Endothelial cell of umbilical vein (primary cell): ENCODE measurements around the gene ADD2. TPM values are rescaled to one million over a fixed set of nuclear protein-coding genes. Genes with fewer than 3 reads are reported as not detected.

ENCODE experiments used
- BruUV-seq: library from RNA; stranded (reverse); fragments of 400-500 nt; replicated peaks from 2 replicates; lab custom pipeline; 2021; lab: Mats Ljungman, UMichigan
- CTCF ChIA-PET: fragments of 300-600, 350-600 bp; sonication (Branson Sonifier 250); formaldehyde crosslinking; loops from one replicate; lab custom pipeline; 2021; ENCODE audit warnings: antibody characterized with exemption, inconsistent platforms; lab: Charles Lee
- POLR2A ChIA-PET: fragments of 300-600, 350-600 bp; sonication (Branson Sonifier 250); formaldehyde crosslinking; loops from one replicate; lab custom pipeline; 2021; ENCODE audit warnings: antibody characterized with exemption, inconsistent platforms; lab: Charles Lee
- DNase-seq: peaks from one replicate; pipeline ENCODE4 v3.0.0-alpha.2; 2011; ENCODE audit warnings: low read depth, low spot score
- FAIRE-seq: peaks from 2 replicates; lab custom pipeline; 2011; peaks lifted over from hg19 to GRCh38; lab: Jason Lieb, UNC
- H2AFZ ChIP-seq: 2 replicates; pipeline ENCODE4 v1.6.0; 2012; ENCODE audit warnings: low read depth, low read length, control low read depth, inconsistent platforms
- H3K27ac ChIP-seq: 2 replicates; pipeline ENCODE4 v1.5.1; 2011; ENCODE audit warnings: low read depth, mild to moderate bottlenecking, control low read depth, low read length, moderate library complexity; ENCODE audit not compliant: insufficient read depth
- H3K27me3 ChIP-seq, 2 experiments: 2 replicates each; pipeline versions ENCODE4 v1.6.0 to v1.6.1; 2011; ENCODE audit warnings: low read length in 2 of 2, mixed read lengths in 1 of 2; ENCODE audit not compliant: control insufficient read depth in 2 of 2, insufficient read depth in 2 of 2
- H3K36me3 ChIP-seq, 2 experiments: 2 replicates in 1 of 2; 3 replicates in 1 of 2; pipeline ENCODE4 v1.5.1; 2011; ENCODE audit warnings: low read length in 2 of 2, mild to moderate bottlenecking in 1 of 2, moderate library complexity in 1 of 2; ENCODE audit not compliant: control insufficient read depth in 2 of 2, insufficient read depth in 2 of 2; ENCODE audit errors: extremely low read depth in 1 of 2
- H3K4me1 ChIP-seq: 3 replicates; pipeline ENCODE4 v1.5.1; 2011; ENCODE audit warnings: mild to moderate bottlenecking, low read length; ENCODE audit not compliant: control insufficient read depth, insufficient read depth; ENCODE audit errors: extremely low read depth
- H3K4me2 ChIP-seq: 2 replicates; pipeline ENCODE4 v1.6.1; 2011; ENCODE audit warnings: low read length, control low read depth, mixed read lengths; ENCODE audit not compliant: insufficient read depth
- H3K4me3 ChIP-seq, 3 experiments: fragments of 200-600 bp in 1 of 3; sonication (generic), shearing (Covaris generic) in 1 of 3; replicated peaks in 1 of 3; 2 replicates each; pipeline ENCODE4 v1.5.1; 2011 to 2016; ENCODE audit warnings: control low read depth in 3 of 3, low read length in 3 of 3, mild to moderate bottlenecking in 2 of 3, inconsistent platforms in 1 of 3, low read depth in 1 of 3, moderate library complexity in 1 of 3; ENCODE audit not compliant: insufficient read depth in 1 of 3
- H3K79me2 ChIP-seq: 2 replicates; pipeline ENCODE4 v1.6.0; 2012; ENCODE audit warnings: low read length, inconsistent platforms; ENCODE audit not compliant: control insufficient read depth, insufficient read depth
- H3K9ac ChIP-seq: replicated peaks from 2 replicates; pipeline ENCODE3; 2011; ENCODE audit warnings: low read length, control low read depth; ENCODE audit not compliant: insufficient read depth; ENCODE audit errors: extremely low read depth
- H3K9me1 ChIP-seq: replicated peaks from 3 replicates; pipeline ENCODE4 v1.6.0; 2011; ENCODE audit warnings: mild to moderate bottlenecking, low read length; ENCODE audit not compliant: control insufficient read depth, insufficient read depth; ENCODE audit errors: extremely low read depth
- H3K9me3 ChIP-seq: replicated peaks from 2 replicates; pipeline ENCODE4 v1.5.1; 2012; ENCODE audit warnings: low read length, inconsistent platforms; ENCODE audit not compliant: control insufficient read depth, insufficient read depth
- H4K20me1 ChIP-seq: replicated peaks from 2 replicates; pipeline ENCODE3; 2011; ENCODE audit warnings: mild to moderate bottlenecking, low read length; ENCODE audit not compliant: control insufficient read depth, insufficient read depth; ENCODE audit errors: extremely low read depth
- CTCF ChIP-seq, 2 donors: IDR thresholded peaks; 1 replicate in 1 of 2; 2 replicates in 1 of 2; pipeline ENCODE4 v1.5.1; 2011; ENCODE audit warnings: low read length in 2 of 2, mild to moderate bottlenecking in 2 of 2, moderate library complexity in 2 of 2, control low read depth in 1 of 2, inconsistent platforms in 1 of 2, low read depth in 1 of 2; ENCODE audit not compliant: insufficient read depth in 1 of 2; ENCODE audit errors: extremely low read depth in 1 of 2
- EZH2 ChIP-seq: IDR thresholded peaks from 2 replicates; pipeline ENCODE4 v1.6.1; 2012; ENCODE audit warnings: borderline replicate concordance, low read depth, mild to moderate bottlenecking, moderate library complexity, low read length, inconsistent platforms; ENCODE audit not compliant: severe bottlenecking
- FOS ChIP-seq: IDR thresholded peaks from 2 replicates; pipeline ENCODE4 v1.6.1; 2011; ENCODE audit warnings: mild to moderate bottlenecking, low read length, moderate library complexity, borderline replicate concordance; ENCODE audit not compliant: insufficient read depth
- GATA2 ChIP-seq: IDR thresholded peaks from 2 replicates; pipeline ENCODE4 v1.7.0; 2011; ENCODE audit warnings: low read depth, mild to moderate bottlenecking, moderate library complexity, mixed read lengths, low read length; ENCODE audit not compliant: insufficient read length, insufficient read depth
- JUN ChIP-seq: IDR thresholded peaks from 2 replicates; pipeline ENCODE4 v1.6.1; 2011; ENCODE audit warnings: borderline replicate concordance, low read depth; ENCODE audit not compliant: insufficient read length, insufficient read depth
- MYC ChIP-seq: IDR thresholded peaks from one replicate; pipeline ENCODE4 v1.6.1; 2011; ENCODE audit warnings: mild to moderate bottlenecking, low read depth, low read length
- POLR2A ChIP-seq: IDR thresholded peaks from 2 replicates; pipeline ENCODE4 v1.6.1; 2012; ENCODE audit warnings: low read depth, mild to moderate bottlenecking, control low read depth, low read length
- POLR2AphosphoS5 ChIP-seq: IDR thresholded peaks from 2 replicates; pipeline ENCODE4 v1.6.1; 2012; ENCODE audit warnings: low read depth, mild to moderate bottlenecking, control low read depth, low read length, moderate library complexity; ENCODE audit not compliant: insufficient read depth
- dilution Hi-C: fragments of 300-500 bp; cut with MboI; formaldehyde crosslinking; loops from one replicate; pipeline ENCODE4 v1.15.0; 2019; ENCODE audit warnings: low sequenced_read_pairs; ENCODE audit not compliant: extremely low pct_ligation_motif_present
- intact Hi-C: fragments of 100-400 bp; cut with micrococcal nuclease; formaldehyde crosslinking; loops from one replicate; pipeline ENCODE4 v1.10.0; 2022
- polyA plus RNA-seq, 4 experiments: library from polyadenylated mRNA; depleted of rRNA in 3 of 4; stranded (reverse) in 3 of 4; unstranded in 1 of 4; fragments of >200 nt; gene quantifications; 2 replicates each; pipeline versions ENCODE4 v1.2.1 to v1.2.3, GENCODE V29; 2011 to 2012; ENCODE audit warnings: missing spikeins in 1 of 4
- total RNA-seq: library from RNA; stranded (reverse); gene quantifications from 2 replicates; pipeline ENCODE4 v1.2.3, GENCODE V29; 2021
- TF ChIP-seq, protein P1 (sequence below): IDR thresholded peaks from 2 replicates; pipeline ENCODE4 v1.6.1; 2011; ENCODE audit not compliant: insufficient read depth, insufficient read length

The ADD2 gene
- total and polyA plus RNA-seq, 2 donors (not counting 3 experiments of a cell fraction or from before 2014, with no cell fraction given) = 0.17 TPM; not detected in 1

DNA sequence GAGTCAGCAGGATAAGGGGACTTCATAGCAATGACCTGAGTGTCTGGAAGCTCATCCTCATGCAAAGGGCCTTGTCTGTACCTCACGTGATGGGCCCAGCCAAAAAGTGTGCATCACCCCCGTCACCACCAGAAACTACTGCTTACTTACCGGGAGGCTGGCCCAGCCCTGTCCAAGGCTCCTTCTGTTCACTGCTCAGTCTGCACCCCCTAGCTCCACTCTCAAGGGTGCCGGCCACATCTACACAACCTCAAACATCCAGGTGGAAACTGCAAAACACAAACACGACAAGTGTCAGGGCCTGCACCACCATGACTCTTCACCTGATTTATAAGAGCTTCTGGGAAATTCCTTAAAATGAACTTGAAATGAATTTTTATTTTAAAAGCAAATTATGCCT is 55.1 kb downstream of the ADD2 start:
- Histone ChIP-seq H3K27ac (no peak overlapping the region), H2AFZ (no peak overlapping the region), H3K36me3 (no peaks in the 10 kb centered on the region), H3K9me1 (no peaks in the 10 kb centered on the region), H3K79me2 (no peaks in the 10 kb centered on the region), H3K9me3 (no peaks in the 10 kb centered on the region), H3K27me3 (peaks cover 0 to 11% of the 10 kb centered on the region in 2 experiments), H4K20me1 (no peaks in the 10 kb centered on the region), H3K4me3 (no peak overlapping the region), H3K4me2 (no peak overlapping the region), H3K4me1 (no peaks in the 10 kb centered on the region), H3K9ac (no peak overlapping the region)
- POLR2A ChIA-PET = no interaction called here
- CTCF ChIA-PET = no interaction called here
- dilution Hi-C loops = no loop called here
- FAIRE-seq (no peak), DNase-seq (no peak)
- intact Hi-C loops = no loop called here
- BruUV-seq = no TSS peak
- TF ChIP-seq GATA2 (no peak), FOS (no peak), MYC (no peak), JUN (no peak), POLR2A (no peak), CTCF (IDR thresholded peaks at IDR 0.05; ENCODE audit: extremely low read depth in 1 of 2, insufficient read depth in 1 of 2, low read depth in 1 of 2, low read length in 2 of 2) (no peak), EZH2 (no peak), POLR2AphosphoS5 (no peak)
- TF ChIP-seq, protein P1, sequence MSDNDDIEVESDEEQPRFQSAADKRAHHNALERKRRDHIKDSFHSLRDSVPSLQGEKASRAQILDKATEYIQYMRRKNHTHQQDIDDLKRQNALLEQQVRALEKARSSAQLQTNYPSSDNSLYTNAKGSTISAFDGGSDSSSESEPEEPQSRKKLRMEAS = no peak
